GM23248 (cell line): ENCODE results near the gene POU2AF3. TPM values are rescaled to one million over a fixed set of nuclear protein-coding genes. Genes with fewer than 3 reads are reported as not detected.

ENCODE experiments used
- DNase-seq: peaks from one replicate; pipeline ENCODE4 v3.0.0-alpha.2; 2015
- H2AFZ ChIP-seq: fragments of 200-600 bp; sonication (generic); 2 replicates; pipeline ENCODE4 v1.6.1; 2016; ENCODE audit warnings: antibody characterized with exemption
- H3F3A ChIP-seq: fragments of 200-600 bp; sonication (generic); 2 replicates; pipeline ENCODE4 v1.6.1; 2016; ENCODE audit warnings: mild to moderate bottlenecking, antibody characterized with exemption, mixed run types; ENCODE audit not compliant: insufficient read depth
- H3K27ac ChIP-seq: fragments of 200-600 bp; sonication (generic); 2 replicates; pipeline ENCODE4 v1.5.1; 2016; ENCODE audit warnings: mild to moderate bottlenecking
- H3K27me3 ChIP-seq: fragments of 200-600 bp; sonication (generic); replicated peaks from 2 replicates; pipeline ENCODE4 v1.6.1; 2016; ENCODE audit warnings: mild to moderate bottlenecking; ENCODE audit not compliant: insufficient read depth
- H3K36me3 ChIP-seq: fragments of 200-600 bp; sonication (generic); 2 replicates; pipeline ENCODE4 v1.6.1; 2016; ENCODE audit warnings: low read depth, mild to moderate bottlenecking
- H3K4me1 ChIP-seq: fragments of 200-600 bp; sonication (generic); 2 replicates; pipeline ENCODE4 v1.6.1; 2016; ENCODE audit warnings: mild to moderate bottlenecking; ENCODE audit not compliant: insufficient read depth
- H3K4me2 ChIP-seq: fragments of 200-600 bp; sonication (generic); one replicate; pipeline ENCODE4 v1.6.1; 2016; ENCODE audit warnings: mild to moderate bottlenecking; ENCODE audit not compliant: unreplicated experiment
- H3K4me3 ChIP-seq: fragments of 200-600 bp; sonication (generic); 2 replicates; pipeline ENCODE4 v1.5.1; 2016; ENCODE audit warnings: mild to moderate bottlenecking
- H3K79me2 ChIP-seq: fragments of 200-600 bp; sonication (generic); 2 replicates; pipeline ENCODE4 v1.6.1; 2016; ENCODE audit warnings: mild to moderate bottlenecking; ENCODE audit not compliant: insufficient read depth
- H3K9ac ChIP-seq: fragments of 200-600 bp; sonication (generic); 2 replicates; pipeline ENCODE4 v1.6.1; 2016; ENCODE audit warnings: mild to moderate bottlenecking
- H3K9me2 ChIP-seq: fragments of 200-600 bp; sonication (generic); 2 replicates; pipeline ENCODE4 v1.6.1; 2016; ENCODE audit warnings: mixed run types, mild to moderate bottlenecking, moderate library complexity; ENCODE audit not compliant: insufficient read depth
- H3K9me3 ChIP-seq: fragments of 200-600 bp; sonication (generic); one replicate; pipeline ENCODE4 v1.6.1; 2017; ENCODE audit warnings: low read depth
- H4K20me1 ChIP-seq: fragments of 200-600 bp; sonication (generic); 2 replicates; pipeline ENCODE4 v1.6.0; 2016; ENCODE audit not compliant: insufficient read depth
- EZH2 ChIP-seq: fragments of 200-600 bp; sonication (generic); IDR thresholded peaks from 2 replicates; pipeline ENCODE4 v1.6.1; 2018; ENCODE audit warnings: antibody characterized with exemption, mild to moderate bottlenecking; ENCODE audit not compliant: insufficient read depth, poor library complexity, severe bottlenecking
- EZH2phosphoT487 ChIP-seq: fragments of 200-600 bp; sonication (generic); IDR thresholded peaks from 2 replicates; pipeline ENCODE4 v1.6.1; 2018; ENCODE audit warnings: antibody characterized with exemption, moderate library complexity, mild to moderate bottlenecking, low read depth; ENCODE audit not compliant: insufficient read depth
- WGBS, 2 experiments: methylation state at CpG; one replicate each; pipeline ENCODE4 v1.1.6; 2015 to 2017; ENCODE audit warnings: low lambda C conversion rate in 2 of 2, low coverage in 1 of 2; ENCODE audit errors: missing lambda C conversion rate in 2 of 2; 5-methylcytosine and 5-hydroxymethylcytosine counted together
- in situ Hi-C: fragments of 300-500 bp; cut with MboI; formaldehyde crosslinking; loops from 2 replicates; pipeline ENCODE4 v1.15.0; 2020
- polyA plus RNA-seq: library from polyadenylated mRNA; unstranded; fragments of >200 nt; fragmentation: Nextera tagmentation; extraction: Ambion mirVana; gene quantifications from 2 replicates; pipeline ENCODE4 v1.2.1, GENCODE V29; 2016
- total RNA-seq: library from RNA; depleted of rRNA; stranded (reverse); fragments of >200 nt; shearing (Covaris generic); gene quantifications from 2 replicates; pipeline ENCODE4 v1.2.3, GENCODE V29; 2014

Gene POU2AF3
- total and polyA plus RNA-seq, 2 experiments from 2014 or later = not detected

- Histone ChIP-seq H3K27ac (no peak overlapping the region), H3K4me1 (peaks cover 16% of the 10 kb centered on the region), H3K36me3 (no peaks in the 10 kb centered on the region), H3K79me2 (no peaks in the 10 kb centered on the region), H3K9me2 (no peaks in the 10 kb centered on the region), H3K9me3 (no peaks in the 10 kb centered on the region), H4K20me1 (no peaks in the 10 kb centered on the region), H3K9ac (no peak overlapping the region), H3F3A (peaks cover 5% of the 10 kb centered on the region; the same call in 1 of the 2 replicates), H3K4me2 (no peak overlapping the region), H2AFZ (no peak overlapping the region), H3K27me3 (peaks cover 4% of the 10 kb centered on the region), H3K4me3 (no peak overlapping the region)
- in situ Hi-C loops = no loop called here
- DNase-seq = no peak
- 84 to 88% methylated on average over 4 of the region's 4 CpGs for WGBS, 2 experiments
- no peak for TF ChIP-seq EZH2phosphoT487
- TF ChIP-seq EZH2 = no peak
Measured at GRCh38 chr11:111326824-111327223, 28.5 kb downstream of the POU2AF3 start.

GRCh38 chr11:111327908-111328624 lies 29.7 kb downstream of the POU2AF3 start:
- TF ChIP-seq EZH2phosphoT487 (no peak), EZH2 (no peak)

GRCh38 chr11:111329306-111330204 lies 31.2 kb downstream of the POU2AF3 start:
- H3F3A ChIP-seq = peaks cover 5% of the 10 kb centered on the region; the same call in 1 of the 2 replicates
- peaks cover 20% of the 10 kb centered on the region for H3K4me1 ChIP-seq
- no peak overlapping the region for H3K4me2 ChIP-seq
- H3K27me3 ChIP-seq = no peaks in the 10 kb centered on the region
- H3K79me2 ChIP-seq = no peaks in the 10 kb centered on the region
- in situ Hi-C loops = no loop called here
- 80 to 86% methylated on average over 7 of the region's 7 CpGs for WGBS, 2 experiments
- no peak overlapping the region for H3K9ac ChIP-seq
- no peaks in the 10 kb centered on the region for H3K9me3 ChIP-seq
- no peak for TF ChIP-seq EZH2phosphoT487
- no peak for TF ChIP-seq EZH2
- no peaks in the 10 kb centered on the region for H3K9me2 ChIP-seq
- H4K20me1 ChIP-seq = no peaks in the 10 kb centered on the region
- H3K36me3 ChIP-seq = no peaks in the 10 kb centered on the region
- no peak overlapping the region for H3K4me3 ChIP-seq
- H2AFZ ChIP-seq = no peak overlapping the region
- DNase-seq = no peak
- H3K27ac ChIP-seq = no peak overlapping the region

More at GRCh38 chr11:111327908-111328624, 29.7 kb downstream of the POU2AF3 start:
- Histone ChIP-seq H3K4me2 (no peak overlapping the region), H3K27me3 (no peaks in the 10 kb centered on the region), H4K20me1 (no peaks in the 10 kb centered on the region), H2AFZ (no peak overlapping the region), H3K27ac (no peak overlapping the region), H3K4me1 (peaks cover 26% of the 10 kb centered on the region), H3K9ac (no peak overlapping the region), H3K4me3 (no peak overlapping the region), H3K36me3 (no peaks in the 10 kb centered on the region), H3K9me2 (no peaks in the 10 kb centered on the region), H3F3A (peaks cover 8% of the 10 kb centered on the region; the same call in 1 of the 2 replicates), H3K79me2 (no peaks in the 10 kb centered on the region), H3K9me3 (no peaks in the 10 kb centered on the region)
- WGBS, 2 experiments = 56 to 59% methylated on average over 8 of the region's 8 CpGs
- no peak for DNase-seq
- in situ Hi-C loops = no loop called here

GRCh38 chr11:111330234-111330893 lies 32.0 kb downstream of the POU2AF3 start:
- in situ Hi-C loops = no loop called here
- Histone ChIP-seq H3K36me3 (no peaks in the 10 kb centered on the region), H3K27me3 (no peaks in the 10 kb centered on the region), H3K9me2 (no peaks in the 10 kb centered on the region), H3K9ac (no peak overlapping the region), H3K9me3 (no peaks in the 10 kb centered on the region), H3K4me3 (no peak overlapping the region), H2AFZ (no peak overlapping the region), H3K4me1 (peaks cover 16% of the 10 kb centered on the region), H4K20me1 (no peaks in the 10 kb centered on the region), H3K79me2 (no peaks in the 10 kb centered on the region), H3K27ac (no peak overlapping the region), H3K4me2 (no peak overlapping the region), H3F3A (peaks cover 5% of the 10 kb centered on the region; the same call in 1 of the 2 replicates)
- no peak for TF ChIP-seq EZH2
- TF ChIP-seq EZH2phosphoT487 = no peak
- DNase-seq = no peak
- WGBS, 2 experiments = 87 to 94% methylated on average over 2 of the region's 2 CpGs
